Measurements from ENCODE around the gene TLE2.
A peak's percentile ranks its signal among the peaks of the same experiment; 100 is the strongest.

Gene TLE2

DNA sequence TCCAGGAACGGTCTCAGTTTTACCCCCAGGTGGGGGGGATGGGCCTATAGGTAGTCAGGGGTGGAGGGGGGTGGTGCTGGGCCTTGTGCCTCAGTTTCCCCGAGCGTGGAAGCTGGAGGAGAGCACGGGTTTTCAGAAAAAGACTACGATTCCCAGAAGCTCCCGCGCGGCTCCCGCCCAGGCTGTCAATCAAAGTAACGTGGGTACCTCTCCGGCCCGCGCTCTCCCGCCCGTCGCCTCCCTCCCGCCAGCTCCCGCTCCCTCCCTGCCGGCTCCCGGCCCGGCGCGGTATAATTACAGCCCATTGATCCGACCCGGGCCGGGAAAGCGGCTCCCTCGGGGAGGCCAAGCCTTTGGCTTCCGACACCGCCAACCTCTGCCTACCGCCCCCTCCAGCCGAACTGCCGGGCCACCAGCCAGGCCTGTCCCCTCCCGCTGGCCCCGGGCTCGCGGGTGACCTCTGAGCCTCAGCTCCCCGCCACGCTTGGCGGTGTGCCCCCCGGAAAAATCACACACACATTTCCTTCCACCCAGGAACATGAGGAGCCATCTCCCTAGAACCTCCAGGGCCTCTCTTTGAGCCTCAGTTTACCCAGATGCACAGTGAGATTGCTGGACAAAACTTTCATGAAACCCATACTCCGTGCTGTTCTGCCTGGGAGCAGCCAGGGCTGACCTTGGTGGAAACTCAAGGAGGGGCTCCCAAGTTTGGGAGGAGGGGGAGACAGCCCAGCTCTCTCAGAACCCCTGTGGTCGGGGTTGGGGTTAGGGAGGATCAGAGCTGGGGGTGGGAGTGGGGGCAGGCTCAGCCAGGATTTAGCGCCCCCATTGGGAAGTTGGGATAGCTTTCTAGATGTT lies 7.3 kb upstream of the TLE2 start:
- peak; percentile 78 to 91 for DNase-seq

GRCh38 chr19:3035542-3036118 lies 6.5 kb upstream of the TLE2 start:
- DNase-seq: peak; percentile 98

GRCh38 chr19:3034656-3035541 lies 5.8 kb upstream of the TLE2 start:
- DNase-seq: no peak

- DNase-seq: no peak
These were observed 5.3 kb upstream of the TLE2 start for GRCh38 chr19:3034406-3034655.

DNA sequence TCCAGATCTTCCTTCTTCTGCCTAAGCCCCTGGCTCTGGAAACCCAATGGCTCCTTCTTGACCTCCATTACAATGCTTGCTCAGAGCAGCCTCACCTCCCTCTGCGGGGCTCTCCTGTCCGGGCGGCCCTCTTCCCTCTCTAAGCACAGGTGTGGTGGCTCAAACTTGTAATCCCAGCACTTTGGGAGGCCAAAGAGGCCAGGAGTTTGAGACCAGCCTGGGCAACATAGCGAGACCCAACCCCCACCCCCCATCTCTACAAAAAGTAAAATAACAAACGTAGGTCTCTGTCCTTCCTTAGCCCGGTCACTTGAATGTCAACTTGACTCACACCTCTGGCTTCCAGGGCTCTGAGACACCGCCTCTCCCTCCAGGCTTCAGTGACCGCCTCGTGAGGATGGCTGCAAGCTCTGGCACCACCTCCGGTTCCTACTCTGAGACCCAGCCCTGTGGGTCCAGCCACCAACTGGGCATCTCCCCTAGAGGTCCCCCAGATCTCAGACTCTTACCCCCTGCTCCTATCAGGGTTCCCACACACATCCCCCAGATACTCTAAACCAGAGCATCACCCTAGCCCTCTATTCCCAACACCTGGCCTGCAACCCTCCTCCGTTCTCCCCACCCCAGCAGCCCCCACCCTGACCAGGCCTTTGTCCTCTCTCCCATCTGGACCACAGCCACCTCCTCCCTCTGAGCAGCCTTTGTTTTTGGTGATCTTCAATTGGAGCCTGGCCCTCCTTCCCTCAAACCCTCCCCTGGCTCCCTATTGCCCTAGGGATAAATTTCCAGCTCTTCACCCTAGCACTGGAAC lies 4.7 kb upstream of the TLE2 start:
- DNase-seq: no peak

GRCh38 chr19:3031607-3031867 lies 2.5 kb upstream of the TLE2 start:
- DNase-seq: no peak

DNA sequence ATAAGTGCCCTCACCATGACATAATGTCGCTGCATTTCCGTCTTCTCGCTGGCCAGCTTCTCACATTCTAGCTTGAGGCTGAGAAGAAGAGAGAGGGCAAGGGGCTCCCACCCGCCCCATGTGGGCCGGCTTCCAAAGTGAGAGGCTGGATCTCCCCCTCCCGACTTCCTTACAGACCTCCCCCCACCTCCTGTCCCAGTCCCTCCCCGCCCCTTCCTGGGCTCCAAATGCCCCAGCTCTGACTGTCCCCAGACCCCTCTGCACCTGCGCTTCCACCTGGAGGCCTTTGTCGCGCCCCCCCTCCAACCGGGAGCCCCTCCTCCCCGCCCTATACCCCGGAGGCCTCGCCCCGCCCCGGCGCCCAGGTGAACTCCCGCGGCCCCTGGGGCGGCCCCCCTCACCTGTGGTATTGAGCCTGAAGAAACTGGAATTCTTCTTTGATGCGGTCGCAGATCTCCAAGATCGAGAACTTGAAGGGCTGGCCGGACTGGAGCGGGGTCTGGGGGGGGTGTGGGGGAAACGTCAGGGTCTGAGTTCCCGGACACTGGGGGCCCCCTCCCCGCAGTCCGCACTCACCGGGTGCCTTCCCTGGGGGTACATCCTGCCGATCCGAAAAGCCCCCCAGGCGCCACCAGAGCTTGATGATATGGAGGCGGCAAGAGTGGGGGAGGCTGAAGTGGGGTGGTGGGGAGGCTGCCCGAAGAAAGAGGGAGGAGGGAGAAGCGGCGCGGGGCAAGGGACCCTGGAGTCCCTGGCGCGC lies 595 bp downstream of the TLE2 start:
- no peak for DNase-seq

- DNase-seq: no peak
These were observed 1.1 kb downstream of the TLE2 start for GRCh38 chr19:3027981-3028304.

- DNase-seq: no peak
These were observed 1.8 kb downstream of the TLE2 start for GRCh38 chr19:3027292-3027691.

- no peak for DNase-seq
These were observed 2.3 kb downstream of the TLE2 start for GRCh38 chr19:3026768-3027167.

- no peak for DNase-seq
These were observed 3.6 kb downstream of the TLE2 start for GRCh38 chr19:3025549-3025886.

GRCh38 chr19:3024870-3025548 lies 4.1 kb downstream of the TLE2 start:
- DNase-seq: no peak

GRCh38 chr19:3024509-3024869 lies 4.6 kb downstream of the TLE2 start:
- no peak for DNase-seq

GRCh38 chr19:3020321-3020960 lies 8.6 kb downstream of the TLE2 start:
- no peak for DNase-seq

DNA sequence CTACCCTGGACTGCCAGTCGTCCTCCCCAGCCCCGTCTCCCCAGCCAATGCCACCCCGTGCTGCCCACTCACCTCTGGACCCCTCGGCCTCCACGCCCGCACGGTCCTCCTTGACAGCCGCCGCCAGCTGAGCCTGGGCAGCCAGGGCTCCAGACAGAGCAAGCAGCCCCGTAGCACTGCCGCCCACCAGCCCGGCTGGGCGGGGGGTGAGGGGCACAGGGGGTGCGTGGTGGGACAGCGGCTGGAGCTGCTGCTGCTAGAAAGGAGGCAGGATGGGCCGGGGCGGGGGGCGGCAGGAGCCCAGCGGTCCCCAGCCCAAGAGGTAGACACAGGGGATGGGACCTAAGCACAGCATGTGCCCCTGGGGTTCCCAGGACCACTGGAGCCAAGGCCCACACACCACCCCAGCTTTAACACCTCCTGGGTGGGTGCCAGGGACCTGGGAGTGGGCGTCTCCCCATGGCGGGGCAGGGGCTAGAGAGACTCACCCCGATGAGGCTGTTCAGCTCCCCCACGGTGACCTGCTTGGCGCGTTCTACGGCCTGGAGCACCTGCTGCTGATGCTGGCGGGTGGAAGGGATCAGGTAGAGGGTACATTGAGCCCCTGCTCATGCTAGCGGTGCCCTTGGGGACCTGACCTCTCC lies 9.7 kb downstream of the TLE2 start:
- no peak for DNase-seq

- no peak for DNase-seq
These were observed 11.2 kb downstream of the TLE2 start for GRCh38 chr19:3017923-3018322.

- no peak for DNase-seq
These were observed 13.7 kb downstream of the TLE2 start for GRCh38 chr19:3015126-3016057.

DNA sequence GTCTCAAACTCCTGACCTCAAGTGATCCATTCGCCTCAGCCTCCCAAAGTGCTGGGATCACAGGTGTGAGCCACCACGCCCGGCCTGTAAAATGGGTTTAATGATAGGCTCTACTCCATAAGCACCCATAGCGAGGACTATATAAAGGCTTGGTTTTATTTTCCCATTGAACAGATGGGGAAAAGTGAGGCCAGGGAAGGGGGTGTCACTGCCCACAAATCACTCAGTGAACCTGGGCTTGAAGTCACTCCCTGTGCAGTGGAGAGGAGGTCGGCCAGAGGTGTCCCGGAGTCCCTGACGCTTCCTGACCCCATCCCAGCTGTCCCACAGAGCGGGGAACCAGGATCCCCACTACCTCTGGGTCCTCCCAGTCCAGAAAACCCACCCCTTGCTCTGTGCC lies 14.9 kb downstream of the TLE2 start:
- DNase-seq: no peak

DNA sequence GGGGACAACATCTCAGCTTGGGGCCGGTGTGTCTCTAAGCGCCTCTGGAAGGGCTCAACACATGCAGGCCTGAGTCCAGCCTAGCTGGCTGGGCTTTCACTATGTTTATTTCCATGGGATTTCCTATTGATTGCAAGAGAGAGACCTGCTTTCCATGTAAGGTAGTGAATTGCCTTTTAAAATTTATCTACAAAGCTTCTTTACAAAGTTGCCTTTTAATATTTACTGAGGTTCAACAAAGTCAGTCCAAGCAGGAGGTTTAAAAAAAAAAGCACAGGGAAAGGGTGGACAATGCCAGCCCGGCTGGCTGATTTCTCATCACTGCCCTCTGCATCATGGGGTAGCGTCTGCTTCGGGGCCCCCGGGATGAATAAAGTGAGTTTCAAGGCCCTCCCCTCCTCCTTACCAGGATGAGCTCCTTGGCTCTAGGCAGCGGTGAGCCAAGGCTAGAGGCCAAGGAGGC lies 15.8 kb downstream of the TLE2 start:
- DNase-seq: no peak

- no peak for DNase-seq
These were observed 16.3 kb downstream of the TLE2 start for GRCh38 chr19:3012621-3013262.
